ENCODE results near the gene TFDP1. TPM values are rescaled to one million over a fixed set of nuclear protein-coding genes. Genes with fewer than 3 reads are reported as not detected.

The TFDP1 gene
- polyA plus RNA-seq, 1 of the 3 experiments (the other 2 are of a cell fraction) = 76.7 TPM

DNA sequence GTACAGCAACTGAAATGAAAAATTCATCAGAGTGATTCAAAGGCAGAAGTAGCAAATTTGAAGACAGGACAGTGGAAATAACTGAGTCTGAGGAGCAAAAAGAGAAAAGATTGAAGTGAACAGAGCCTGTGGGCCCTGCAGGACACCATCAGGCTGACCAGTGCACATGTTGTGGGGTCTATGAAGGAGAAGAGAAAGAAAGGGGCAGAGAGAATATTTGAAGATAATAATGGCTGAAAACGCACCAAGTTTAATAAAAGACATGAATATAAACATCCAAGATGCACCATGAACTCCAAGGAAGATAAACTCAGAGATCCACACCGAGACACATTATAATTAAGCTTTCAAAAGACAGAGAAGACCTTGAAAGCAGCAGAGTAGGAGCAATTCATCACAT, 58.0 kb downstream of the TFDP1 start:
- no peak for DNase-seq
- TF ChIP-seq POLR2AphosphoS5 (IDR thresholded peaks at IDR 0.05; ENCODE audit: low read depth, low read length) (no peak), EP300 (IDR thresholded peaks at IDR 0.05; ENCODE audit: borderline replicate concordance in 1 of 2, low read depth in 1 of 2, low read length in 1 of 2) (no peak), JUND (IDR thresholded peaks at IDR 0.05) (no peak), FOXM1 (IDR thresholded peaks at IDR 0.05; ENCODE audit: low read depth) (no peak), GATA2 (CRISPR knock-in tag; IDR thresholded peaks at IDR 0.05) (no peak), MXI1 (IDR thresholded peaks at IDR 0.05; ENCODE audit: low read depth, low read length) (no peak)
- TF ChIP-seq, protein P1, sequence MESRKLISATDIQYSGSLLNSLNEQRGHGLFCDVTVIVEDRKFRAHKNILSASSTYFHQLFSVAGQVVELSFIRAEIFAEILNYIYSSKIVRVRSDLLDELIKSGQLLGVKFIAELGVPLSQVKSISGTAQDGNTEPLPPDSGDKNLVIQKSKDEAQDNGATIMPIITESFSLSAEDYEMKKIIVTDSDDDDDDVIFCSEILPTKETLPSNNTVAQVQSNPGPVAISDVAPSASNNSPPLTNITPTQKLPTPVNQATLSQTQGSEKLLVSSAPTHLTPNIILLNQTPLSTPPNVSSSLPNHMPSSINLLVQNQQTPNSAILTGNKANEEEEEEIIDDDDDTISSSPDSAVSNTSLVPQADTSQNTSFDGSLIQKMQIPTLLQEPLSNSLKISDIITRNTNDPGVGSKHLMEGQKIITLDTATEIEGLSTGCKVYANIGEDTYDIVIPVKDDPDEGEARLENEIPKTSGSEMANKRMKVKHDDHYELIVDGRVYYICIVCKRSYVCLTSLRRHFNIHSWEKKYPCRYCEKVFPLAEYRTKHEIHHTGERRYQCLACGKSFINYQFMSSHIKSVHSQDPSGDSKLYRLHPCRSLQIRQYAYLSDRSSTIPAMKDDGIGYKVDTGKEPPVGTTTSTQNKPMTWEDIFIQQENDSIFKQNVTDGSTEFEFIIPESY (IDR thresholded peaks at IDR 0.05; ENCODE audit: borderline replicate concordance, low read depth) = no peak
- Histone ChIP-seq H3K4me3 (ENCODE audit: low read depth in 2 of 2, low read length in 1 of 2) (no peak overlapping the region), H3K4me1 (ENCODE audit: control insufficient read depth in 1 of 2, insufficient read depth in 2 of 2, low read depth in 1 of 2, low read length in 1 of 2) (peaks cover 8 to 31% of the 10 kb centered on the region in 2 experiments; a peak in 3 of 4 replicates), H3K4me2 (no peak overlapping the region), H3K79me2 (ENCODE audit: insufficient read depth) (no peaks in the 10 kb centered on the region), H3F3A (replicated peaks; ENCODE audit: insufficient read depth) (peaks cover 7% of the 10 kb centered on the region), H3K27ac (ENCODE audit: low read depth in 2 of 2, low read length in 1 of 2) (no peak overlapping the region), H3K9me3 (no peaks in the 10 kb centered on the region), H4K20me1 (ENCODE audit: insufficient read depth) (no peaks in the 10 kb centered on the region), H3K9ac (no peak overlapping the region), H2AFZ (ENCODE audit: low read depth) (no peak overlapping the region), H3K36me3 (replicated peaks in 1 of 2; ENCODE audit: control insufficient read depth in 1 of 2, insufficient read depth in 2 of 2, low read length in 1 of 2) (peaks cover 32 to 41% of the 10 kb centered on the region in 2 experiments), H3K9me2 (no peaks in the 10 kb centered on the region), H3K27me3 (ENCODE audit: insufficient read depth) (no peaks in the 10 kb centered on the region)
- CTCF ChIA-PET = interaction anchor here (1.2 to 1.3 kb wide), 2 partner anchors 9 to 82 kb away, joined by 3 read pairs; no protein-coding TSS in a partner anchor
- WGBS (ENCODE audit: low lambda C conversion rate) = 100% methylated on average over 2 of the region's 2 CpGs
- POLR2A ChIA-PET = no interaction called here

DNA sequence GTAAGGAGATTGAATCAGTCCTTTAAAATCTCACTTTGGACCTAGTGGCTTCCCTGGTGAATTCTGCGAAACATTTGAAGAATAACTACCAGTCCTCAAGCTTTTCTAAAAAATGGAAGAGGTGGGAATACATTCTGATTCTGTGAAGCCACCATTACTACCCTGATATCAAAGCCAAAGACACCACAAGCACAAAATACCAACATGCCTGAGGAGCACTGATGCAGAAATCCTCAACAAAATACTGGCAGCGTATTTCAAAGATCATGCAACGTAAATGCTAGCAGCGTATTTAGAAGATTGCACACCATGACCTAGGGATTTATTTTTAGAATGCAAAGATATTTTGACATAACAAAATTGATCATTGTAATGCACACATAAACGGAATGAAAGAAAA, 59.0 kb downstream of the TFDP1 start:
- peaks cover 24 to 31% of the 10 kb centered on the region in 2 experiments for H3K36me3 ChIP-seq (replicated peaks in 1 of 2; ENCODE audit: control insufficient read depth in 1 of 2, insufficient read depth in 2 of 2, low read length in 1 of 2)
- H3K4me2 ChIP-seq = no peak overlapping the region
- no peaks in the 10 kb centered on the region for H3K27me3 ChIP-seq (ENCODE audit: insufficient read depth)
- peaks cover 12 to 36% of the 10 kb centered on the region in 2 experiments; a peak in 3 of 4 replicates for H3K4me1 ChIP-seq (ENCODE audit: control insufficient read depth in 1 of 2, insufficient read depth in 2 of 2, low read depth in 1 of 2, low read length in 1 of 2)
- ChIA-PET CTCF (interaction anchor here (1.2 kb wide), 1 partner anchor 8 kb away, joined by 3 read pairs; no protein-coding TSS in a partner anchor), POLR2A (no interaction called here)
- H3K27ac ChIP-seq (ENCODE audit: low read depth in 2 of 2, low read length in 1 of 2) = no peak overlapping the region
- over 99% methylated on average over 5 of the region's 5 CpGs for WGBS (ENCODE audit: low lambda C conversion rate)
- H3K9me2 ChIP-seq = no peaks in the 10 kb centered on the region
- no peaks in the 10 kb centered on the region for H3K79me2 ChIP-seq (ENCODE audit: insufficient read depth)
- peaks cover 7% of the 10 kb centered on the region for H3F3A ChIP-seq (replicated peaks; ENCODE audit: insufficient read depth)
- no peak for DNase-seq
- H3K9me3 ChIP-seq = no peaks in the 10 kb centered on the region
- H3K4me3 ChIP-seq (ENCODE audit: low read depth in 2 of 2, low read length in 1 of 2) = no peak overlapping the region
- TF ChIP-seq EP300 (IDR thresholded peaks at IDR 0.05; ENCODE audit: borderline replicate concordance in 1 of 2, low read depth in 1 of 2, low read length in 1 of 2) (no peak), GABPA (IDR thresholded peaks at IDR 0.05; ENCODE audit: low read depth) (no peak)
- H3K9ac ChIP-seq = no peak overlapping the region
- H4K20me1 ChIP-seq (ENCODE audit: insufficient read depth) = no peaks in the 10 kb centered on the region
- H2AFZ ChIP-seq (ENCODE audit: low read depth) = no peak overlapping the region

DNA sequence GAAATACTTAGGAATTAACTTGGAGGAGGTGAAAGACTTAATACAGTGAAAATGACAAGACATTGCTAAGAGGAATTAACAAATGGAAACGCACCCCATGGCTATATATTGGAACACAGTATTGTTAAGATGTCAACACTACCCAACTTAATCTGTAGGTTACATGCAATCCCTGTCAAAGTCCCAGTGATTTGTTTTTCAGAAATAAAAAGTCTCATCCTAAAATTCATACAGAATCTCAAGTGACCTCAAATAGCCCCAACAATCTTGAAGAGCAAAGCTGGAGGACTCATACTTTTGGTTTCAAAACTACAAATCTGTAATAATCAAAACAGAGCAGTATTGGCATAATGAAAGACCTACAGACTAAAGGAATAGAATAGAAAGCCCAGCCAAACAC, 60.2 kb downstream of the TFDP1 start:
- CTCF ChIA-PET = interaction anchor here (1.0 to 1.1 kb wide), 2 partner anchors 24 to 187 kb away, joined by 3 read pairs; no protein-coding TSS in a partner anchor
- WGBS (ENCODE audit: low lambda C conversion rate) = 97% methylated on average over 1 of the region's 1 CpG
- no peak for TF ChIP-seq TEAD4 (IDR thresholded peaks at IDR 0.05; ENCODE audit: borderline replicate concordance, insufficient read depth)
- TF ChIP-seq, protein P2, sequence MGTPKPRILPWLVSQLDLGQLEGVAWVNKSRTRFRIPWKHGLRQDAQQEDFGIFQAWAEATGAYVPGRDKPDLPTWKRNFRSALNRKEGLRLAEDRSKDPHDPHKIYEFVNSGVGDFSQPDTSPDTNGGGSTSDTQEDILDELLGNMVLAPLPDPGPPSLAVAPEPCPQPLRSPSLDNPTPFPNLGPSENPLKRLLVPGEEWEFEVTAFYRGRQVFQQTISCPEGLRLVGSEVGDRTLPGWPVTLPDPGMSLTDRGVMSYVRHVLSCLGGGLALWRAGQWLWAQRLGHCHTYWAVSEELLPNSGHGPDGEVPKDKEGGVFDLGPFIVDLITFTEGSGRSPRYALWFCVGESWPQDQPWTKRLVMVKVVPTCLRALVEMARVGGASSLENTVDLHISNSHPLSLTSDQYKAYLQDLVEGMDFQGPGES (IDR thresholded peaks at IDR 0.05; ENCODE audit: low read depth, low read length) = no peak
- TF ChIP-seq JUND (IDR thresholded peaks at IDR 0.05) = no peak
- no peak for TF ChIP-seq GATA2 (CRISPR knock-in tag; IDR thresholded peaks at IDR 0.05)
- TF ChIP-seq FOSL2 (IDR thresholded peaks at IDR 0.05; ENCODE audit: borderline replicate concordance, low read depth) = no peak
- no peak for TF ChIP-seq RAD21 (IDR thresholded peaks at IDR 0.05; ENCODE audit: low read length)
- TF ChIP-seq RFX5 (IDR thresholded peaks at IDR 0.05; ENCODE audit: low read length) = no peak
- TF ChIP-seq, protein P3, sequence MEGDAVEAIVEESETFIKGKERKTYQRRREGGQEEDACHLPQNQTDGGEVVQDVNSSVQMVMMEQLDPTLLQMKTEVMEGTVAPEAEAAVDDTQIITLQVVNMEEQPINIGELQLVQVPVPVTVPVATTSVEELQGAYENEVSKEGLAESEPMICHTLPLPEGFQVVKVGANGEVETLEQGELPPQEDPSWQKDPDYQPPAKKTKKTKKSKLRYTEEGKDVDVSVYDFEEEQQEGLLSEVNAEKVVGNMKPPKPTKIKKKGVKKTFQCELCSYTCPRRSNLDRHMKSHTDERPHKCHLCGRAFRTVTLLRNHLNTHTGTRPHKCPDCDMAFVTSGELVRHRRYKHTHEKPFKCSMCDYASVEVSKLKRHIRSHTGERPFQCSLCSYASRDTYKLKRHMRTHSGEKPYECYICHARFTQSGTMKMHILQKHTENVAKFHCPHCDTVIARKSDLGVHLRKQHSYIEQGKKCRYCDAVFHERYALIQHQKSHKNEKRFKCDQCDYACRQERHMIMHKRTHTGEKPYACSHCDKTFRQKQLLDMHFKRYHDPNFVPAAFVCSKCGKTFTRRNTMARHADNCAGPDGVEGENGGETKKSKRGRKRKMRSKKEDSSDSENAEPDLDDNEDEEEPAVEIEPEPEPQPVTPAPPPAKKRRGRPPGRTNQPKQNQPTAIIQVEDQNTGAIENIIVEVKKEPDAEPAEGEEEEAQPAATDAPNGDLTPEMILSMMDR (IDR thresholded peaks at IDR 0.05) = no peak
- TF ChIP-seq SMC3 (IDR thresholded peaks at IDR 0.05; ENCODE audit: low read depth, low read length) = no peak
- TF ChIP-seq SIN3A (IDR thresholded peaks at IDR 0.05; ENCODE audit: borderline replicate concordance, low read depth, low read length) = no peak
- no peak for TF ChIP-seq RXRA (IDR thresholded peaks at IDR 0.05; ENCODE audit: borderline replicate concordance, low read depth)

More for the DNA sequence above, 60.2 kb downstream of the TFDP1 start:
- H3F3A ChIP-seq (replicated peaks; ENCODE audit: insufficient read depth) = peaks cover 7% of the 10 kb centered on the region
- H2AFZ ChIP-seq (ENCODE audit: low read depth) = no peak overlapping the region
- POLR2A ChIA-PET = no interaction called here
- H3K9ac ChIP-seq = no peak overlapping the region
- H4K20me1 ChIP-seq (ENCODE audit: insufficient read depth) = no peaks in the 10 kb centered on the region
- no peaks in the 10 kb centered on the region for H3K79me2 ChIP-seq (ENCODE audit: insufficient read depth)
- peaks cover 12 to 28% of the 10 kb centered on the region in 2 experiments; a peak in 3 of 4 replicates for H3K4me1 ChIP-seq (ENCODE audit: control insufficient read depth in 1 of 2, insufficient read depth in 2 of 2, low read depth in 1 of 2, low read length in 1 of 2)
- H3K36me3 ChIP-seq (replicated peaks in 1 of 2; ENCODE audit: control insufficient read depth in 1 of 2, insufficient read depth in 2 of 2, low read length in 1 of 2) = peaks cover 13 to 22% of the 10 kb centered on the region in 2 experiments
- no peak overlapping the region for H3K4me3 ChIP-seq (ENCODE audit: low read depth in 2 of 2, low read length in 1 of 2)
- H3K4me2 ChIP-seq = no peak overlapping the region
- no peak overlapping the region for H3K27ac ChIP-seq (ENCODE audit: low read depth in 2 of 2, low read length in 1 of 2)
- no peaks in the 10 kb centered on the region for H3K9me2 ChIP-seq
- no peaks in the 10 kb centered on the region for H3K27me3 ChIP-seq (ENCODE audit: insufficient read depth)
- DNase-seq = no peak
- no peaks in the 10 kb centered on the region for H3K9me3 ChIP-seq

All from SK-N-SH (cell line).